ENCODE results near the gene CNTNAP2.

GRCh38 chr7:148028165-148028564 is 1911.6 kb downstream of the CNTNAP2 start:
- TF ChIP-seq ZSCAN23 (tag by site-specific recombination; IDR thresholded peaks at IDR 0.05) (no peak), ZBTB8A (tag by site-specific recombination; IDR thresholded peaks at IDR 0.05) (no peak), ZNF629 (tag by site-specific recombination; IDR thresholded peaks at IDR 0.05) (no peak), ZNF391 (tag by site-specific recombination; IDR thresholded peaks at IDR 0.05; ENCODE audit: borderline replicate concordance, low read depth) (no peak)
- TF ChIP-seq, protein P1, sequence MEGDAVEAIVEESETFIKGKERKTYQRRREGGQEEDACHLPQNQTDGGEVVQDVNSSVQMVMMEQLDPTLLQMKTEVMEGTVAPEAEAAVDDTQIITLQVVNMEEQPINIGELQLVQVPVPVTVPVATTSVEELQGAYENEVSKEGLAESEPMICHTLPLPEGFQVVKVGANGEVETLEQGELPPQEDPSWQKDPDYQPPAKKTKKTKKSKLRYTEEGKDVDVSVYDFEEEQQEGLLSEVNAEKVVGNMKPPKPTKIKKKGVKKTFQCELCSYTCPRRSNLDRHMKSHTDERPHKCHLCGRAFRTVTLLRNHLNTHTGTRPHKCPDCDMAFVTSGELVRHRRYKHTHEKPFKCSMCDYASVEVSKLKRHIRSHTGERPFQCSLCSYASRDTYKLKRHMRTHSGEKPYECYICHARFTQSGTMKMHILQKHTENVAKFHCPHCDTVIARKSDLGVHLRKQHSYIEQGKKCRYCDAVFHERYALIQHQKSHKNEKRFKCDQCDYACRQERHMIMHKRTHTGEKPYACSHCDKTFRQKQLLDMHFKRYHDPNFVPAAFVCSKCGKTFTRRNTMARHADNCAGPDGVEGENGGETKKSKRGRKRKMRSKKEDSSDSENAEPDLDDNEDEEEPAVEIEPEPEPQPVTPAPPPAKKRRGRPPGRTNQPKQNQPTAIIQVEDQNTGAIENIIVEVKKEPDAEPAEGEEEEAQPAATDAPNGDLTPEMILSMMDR (tag by site-specific recombination; IDR thresholded peaks at IDR 0.05): no peak
